ENCODE measurements around the gene NGFR.

Gene NGFR

GRCh38 chr17:49518346-49519078 is 23.4 kb downstream of the NGFR start:
- no peak for DNase-seq

- DNase-seq: no peak
Observed at GRCh38 chr17:49519781-49520180, 24.7 kb downstream of the NGFR start.

GRCh38 chr17:49520386-49521087 is 25.4 kb downstream of the NGFR start:
- DNase-seq: no peak

DNA sequence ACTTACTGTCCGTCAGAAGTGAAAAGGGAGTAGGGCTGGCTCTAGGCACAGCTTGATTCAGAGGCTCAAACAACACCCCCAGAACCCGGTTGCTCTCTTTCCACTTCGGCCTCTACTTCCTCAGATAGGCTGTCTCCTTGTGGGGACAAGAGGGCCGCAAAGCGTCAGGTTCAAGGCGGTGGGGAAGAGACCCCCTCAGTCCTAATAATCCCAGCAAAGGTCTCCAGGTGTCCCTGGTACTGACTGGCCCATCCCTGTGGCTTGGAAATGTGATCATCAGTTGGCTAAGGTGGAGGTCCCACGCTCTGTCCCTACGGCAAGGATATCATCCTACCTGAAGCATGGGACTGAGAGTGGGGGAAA is 26.0 kb downstream of the NGFR start:
- no peak for DNase-seq

DNA sequence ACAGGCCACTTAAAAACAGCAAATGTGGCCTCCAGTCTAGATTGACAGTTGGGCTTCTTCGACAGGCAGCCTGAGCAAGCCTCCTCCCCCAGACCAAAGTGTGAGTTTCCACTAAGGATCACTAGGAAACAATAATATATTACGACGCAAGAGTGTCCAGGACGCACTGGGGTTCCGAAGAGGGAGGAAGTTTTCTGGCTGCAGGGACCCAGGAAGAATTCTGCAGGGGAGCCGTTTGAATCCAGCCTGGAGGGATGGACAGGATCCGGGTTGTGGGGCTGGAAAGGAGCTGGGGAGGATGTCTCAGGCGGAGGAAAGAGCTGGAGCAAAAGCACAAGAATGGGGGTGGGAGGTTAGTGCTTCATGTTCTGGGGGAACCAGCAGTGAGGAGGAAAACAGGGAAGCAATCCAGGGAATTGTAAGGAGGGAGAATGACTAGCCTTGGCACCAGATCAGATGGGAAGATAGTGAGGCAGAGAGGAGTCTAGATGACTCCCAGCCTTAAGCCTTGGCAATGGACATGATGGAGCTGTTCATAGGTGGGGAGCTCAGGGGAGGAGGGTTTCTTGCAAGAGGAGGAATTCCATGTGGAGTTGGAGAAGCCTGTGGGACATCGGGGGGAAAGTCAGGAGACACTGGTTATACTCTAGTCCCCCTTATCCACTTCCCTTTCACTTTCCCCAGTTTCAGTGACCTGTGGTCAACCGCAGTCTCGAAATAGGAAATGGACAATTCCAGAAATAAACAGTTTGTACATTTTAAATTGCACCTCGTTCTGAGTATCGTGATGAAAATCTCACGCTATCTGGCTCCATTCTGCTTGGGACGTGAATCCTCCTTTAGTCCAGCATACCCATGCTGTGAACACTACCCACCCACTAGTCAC is 26.6 kb downstream of the NGFR start:
- DNase-seq: no peak

DNA sequence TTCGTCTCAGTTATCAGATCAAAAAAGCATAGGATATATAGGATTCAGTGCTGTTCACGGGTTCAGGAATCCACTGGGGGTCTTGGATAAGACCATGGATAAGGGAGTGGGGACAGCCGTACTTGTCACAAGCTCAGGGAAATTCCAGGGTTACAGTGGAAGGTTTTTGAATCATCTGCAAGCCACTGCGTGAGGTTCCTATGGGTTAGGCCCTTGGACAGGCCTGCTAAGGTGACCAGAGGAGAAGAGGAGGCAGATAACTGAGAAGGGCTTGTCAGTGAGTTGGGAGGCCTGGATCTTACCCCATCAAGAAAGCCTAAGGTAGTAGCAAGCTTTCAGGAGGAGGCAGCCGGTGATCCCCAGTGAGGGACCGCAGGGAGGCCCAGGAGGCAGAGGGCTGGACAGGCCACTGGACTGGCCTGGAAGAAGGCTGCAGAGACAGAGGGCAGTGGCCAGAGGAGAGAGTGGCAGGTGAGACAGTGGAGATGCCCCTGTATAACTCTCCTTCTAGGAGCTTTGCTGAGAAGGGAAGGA is 27.3 kb downstream of the NGFR start:
- no peak for DNase-seq

GRCh38 chr17:49523196-49523595 is 28.1 kb downstream of the NGFR start:
- no peak for DNase-seq

GRCh38 chr17:49523706-49524472 is 28.8 kb downstream of the NGFR start:
- DNase-seq: no peak

GRCh38 chr17:49524473-49525359 is 29.6 kb downstream of the NGFR start:
- DNase-seq: no peak

GRCh38 chr17:49525831-49526741 is 31.0 kb downstream of the NGFR start:
- no peak for DNase-seq

DNA sequence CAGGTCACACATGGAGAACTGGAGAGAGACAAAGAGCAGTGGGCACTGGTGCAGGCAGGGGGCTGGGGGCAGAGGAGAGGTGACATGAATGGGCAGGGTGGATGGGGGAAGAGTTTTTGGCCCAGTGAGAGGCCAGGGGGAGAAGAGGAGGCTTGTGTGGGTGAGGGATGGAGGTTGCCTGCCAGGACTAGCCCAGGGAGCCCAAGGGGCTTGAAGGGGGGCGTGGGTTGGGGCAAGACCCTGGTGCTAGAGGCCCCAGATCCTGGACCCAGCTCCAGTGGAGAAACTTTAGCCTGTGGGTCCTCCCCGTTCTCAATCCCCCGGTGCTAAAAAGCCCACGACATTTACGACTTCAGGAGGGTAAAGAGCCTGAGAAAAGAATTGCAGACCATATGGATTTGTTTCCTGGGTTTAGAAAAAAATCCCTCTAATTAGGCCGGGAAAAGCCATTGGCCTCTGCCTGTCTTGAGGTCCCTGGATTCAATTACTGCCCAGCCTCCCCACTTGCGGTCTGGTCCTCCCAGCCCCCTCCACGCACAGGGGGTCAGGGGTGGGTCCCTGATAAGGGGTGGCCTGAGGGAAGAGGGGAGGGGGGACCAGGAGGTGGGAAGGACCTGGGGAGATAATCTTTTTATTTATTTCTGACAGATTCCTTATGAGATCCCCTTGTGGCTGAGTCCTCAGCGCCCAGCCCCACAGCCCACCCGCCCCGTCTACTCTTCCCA is 33.0 kb downstream of the NGFR start:
- DNase-seq: no peak

GRCh38 chr17:49528966-49529365 is 33.9 kb downstream of the NGFR start:
- DNase-seq: no peak

DNA sequence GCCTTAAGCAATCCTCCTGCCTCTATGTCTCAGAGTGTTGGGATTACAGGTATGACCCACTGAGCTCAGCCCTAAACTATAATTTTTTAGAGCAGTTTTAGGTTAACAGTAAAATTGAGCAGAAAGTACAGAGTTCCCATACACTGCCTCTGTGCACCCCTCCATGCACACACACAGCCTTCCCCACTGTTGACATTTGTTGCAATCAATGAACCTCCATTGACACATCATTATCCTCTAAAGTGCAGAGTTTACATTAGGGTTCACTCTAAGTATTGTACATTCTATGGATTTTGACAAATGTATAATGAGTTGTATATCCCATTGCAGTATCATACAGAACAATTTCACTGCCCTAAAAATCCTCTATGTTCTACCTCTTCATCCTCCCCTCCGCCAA is 35.0 kb downstream of the NGFR start:
- DNase-seq: no peak

DNA sequence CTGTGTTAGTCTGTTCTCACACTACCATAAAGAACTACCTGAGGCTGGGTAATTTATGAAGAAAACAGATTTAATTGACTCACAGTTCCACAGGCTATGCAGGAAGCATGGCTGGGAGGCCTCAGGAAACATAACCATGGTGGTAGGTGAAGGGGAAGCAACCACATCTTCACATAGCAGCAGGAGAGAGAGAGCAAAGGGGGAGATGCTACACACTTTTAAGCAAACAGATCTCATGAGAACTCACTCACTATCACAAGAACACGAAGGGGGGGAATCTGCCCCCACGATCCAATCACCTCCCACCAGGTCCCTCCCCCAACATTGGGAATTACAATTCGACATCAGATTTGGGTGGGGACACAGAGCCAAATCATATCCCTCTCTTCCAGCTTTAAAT is 48.8 kb downstream of the NGFR start:
- no peak for DNase-seq

GRCh38 chr17:49545007-49545660 is 50.0 kb downstream of the NGFR start:
- no peak for DNase-seq

DNA sequence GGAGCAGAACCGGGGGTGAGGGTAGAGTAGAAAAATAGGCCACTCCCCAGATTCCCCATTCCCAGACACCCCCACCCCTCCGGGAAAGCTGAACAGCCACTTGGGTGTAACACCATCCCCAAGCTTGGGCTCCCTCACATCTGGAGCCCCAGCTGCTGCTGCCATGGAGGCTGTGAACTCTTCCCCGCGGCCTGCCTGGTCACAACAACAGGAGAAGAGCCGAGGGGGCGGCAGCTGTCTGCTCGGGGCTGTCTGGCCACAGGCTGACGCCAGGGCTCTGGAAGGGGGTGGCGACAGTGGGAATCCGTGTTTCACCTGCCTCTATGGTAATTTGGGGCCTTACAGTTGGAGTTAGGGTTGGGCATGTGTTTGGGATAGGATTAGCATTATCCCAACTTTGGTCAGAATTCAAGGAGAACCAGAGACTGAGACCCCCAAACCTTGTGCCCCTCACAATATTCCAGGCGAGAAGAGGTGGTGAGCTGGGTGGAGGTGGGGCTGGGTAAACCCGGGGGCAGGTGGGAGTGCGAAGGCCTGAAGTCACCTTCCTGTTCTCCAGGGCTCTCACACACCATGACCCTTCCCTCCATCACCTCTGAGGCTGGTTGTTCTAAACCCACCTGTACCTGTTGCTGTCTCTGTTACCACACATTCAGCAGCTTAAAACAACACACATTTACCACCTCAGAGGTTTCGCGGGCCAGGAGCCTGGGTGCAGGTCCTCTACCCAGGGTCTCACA is 50.9 kb downstream of the NGFR start:
- no peak for DNase-seq

- no peak for DNase-seq
Observed at GRCh38 chr17:49546546-49547535, 51.7 kb downstream of the NGFR start.

Data from SIG-M5 (cell line).